ENCODE results near the gene TP63. TPM values are rescaled to one million over a fixed set of nuclear protein-coding genes. Genes with fewer than 3 reads are reported as not detected.

The TP63 gene
- total RNA-seq, 1 donor from 2014 or later: 5.8 TPM

DNA sequence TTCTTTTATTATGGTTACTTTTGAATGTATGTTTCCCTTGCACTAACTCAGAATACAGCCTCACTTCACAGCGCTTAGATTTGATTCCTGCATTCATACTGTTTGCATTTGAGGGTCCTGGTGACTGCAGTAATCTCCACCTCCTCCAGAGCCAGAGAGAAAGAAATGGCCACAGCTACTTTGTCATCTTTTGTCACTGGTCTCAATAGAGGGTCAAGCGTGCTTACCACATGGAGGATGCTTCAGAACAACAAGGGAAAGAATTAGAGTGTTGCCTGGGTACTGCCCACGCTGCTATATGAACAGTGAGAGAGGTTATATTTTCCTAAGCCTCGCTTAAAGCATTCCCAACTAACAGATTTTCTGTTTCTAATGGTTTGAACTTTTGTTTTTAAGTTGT is 190.1 kb downstream of the TP63 start:
- Mint-ChIP-seq H3K9me3 (no peaks in the 10 kb centered on the region), H3K4me1 (ENCODE audit: unreplicated experiment) (no peaks in the 10 kb centered on the region), H3K36me3 (no peaks in the 10 kb centered on the region), H3K27ac (peak overlapping the region; percentile 11), H3K27me3 (no peaks in the 10 kb centered on the region), H3K4me3 (no peak overlapping the region)
- TF ChIP-seq, protein P1, sequence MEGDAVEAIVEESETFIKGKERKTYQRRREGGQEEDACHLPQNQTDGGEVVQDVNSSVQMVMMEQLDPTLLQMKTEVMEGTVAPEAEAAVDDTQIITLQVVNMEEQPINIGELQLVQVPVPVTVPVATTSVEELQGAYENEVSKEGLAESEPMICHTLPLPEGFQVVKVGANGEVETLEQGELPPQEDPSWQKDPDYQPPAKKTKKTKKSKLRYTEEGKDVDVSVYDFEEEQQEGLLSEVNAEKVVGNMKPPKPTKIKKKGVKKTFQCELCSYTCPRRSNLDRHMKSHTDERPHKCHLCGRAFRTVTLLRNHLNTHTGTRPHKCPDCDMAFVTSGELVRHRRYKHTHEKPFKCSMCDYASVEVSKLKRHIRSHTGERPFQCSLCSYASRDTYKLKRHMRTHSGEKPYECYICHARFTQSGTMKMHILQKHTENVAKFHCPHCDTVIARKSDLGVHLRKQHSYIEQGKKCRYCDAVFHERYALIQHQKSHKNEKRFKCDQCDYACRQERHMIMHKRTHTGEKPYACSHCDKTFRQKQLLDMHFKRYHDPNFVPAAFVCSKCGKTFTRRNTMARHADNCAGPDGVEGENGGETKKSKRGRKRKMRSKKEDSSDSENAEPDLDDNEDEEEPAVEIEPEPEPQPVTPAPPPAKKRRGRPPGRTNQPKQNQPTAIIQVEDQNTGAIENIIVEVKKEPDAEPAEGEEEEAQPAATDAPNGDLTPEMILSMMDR (conservative IDR thresholded peaks at IDR 0.05): no peak
- DNase-seq (ENCODE audit: extremely low spot score, unreplicated experiment): no peak

DNA sequence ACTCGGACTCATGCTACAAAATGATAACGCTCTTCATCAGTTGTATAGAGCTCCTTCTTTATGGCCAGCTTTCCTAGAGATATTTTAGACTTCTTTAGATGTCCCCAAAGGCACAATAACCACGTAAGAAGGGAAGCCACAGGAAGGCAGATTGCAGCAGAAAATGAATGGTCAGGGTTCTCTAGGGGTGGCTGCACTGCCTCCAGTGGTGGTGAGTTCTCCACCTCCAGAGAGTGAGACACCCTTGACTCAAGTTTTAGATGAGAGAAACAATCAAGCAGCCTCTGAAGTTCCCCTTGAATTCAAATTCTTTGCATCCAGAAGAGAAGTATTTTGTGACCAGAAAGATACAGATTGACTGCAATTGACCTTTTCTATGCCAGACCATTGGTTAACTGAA is 191.5 kb downstream of the TP63 start:
- no peak for DNase-seq (ENCODE audit: extremely low spot score, unreplicated experiment)
- TF ChIP-seq, protein P1 (conservative IDR thresholded peaks at IDR 0.05): no peak
- Mint-ChIP-seq H3K9me3 (peaks cover 5% of the 10 kb centered on the region), H3K4me3 (no peak overlapping the region), H3K27me3 (no peaks in the 10 kb centered on the region), H3K27ac (no peak overlapping the region), H3K4me1 (ENCODE audit: unreplicated experiment) (no peaks in the 10 kb centered on the region), H3K36me3 (no peaks in the 10 kb centered on the region)

DNA sequence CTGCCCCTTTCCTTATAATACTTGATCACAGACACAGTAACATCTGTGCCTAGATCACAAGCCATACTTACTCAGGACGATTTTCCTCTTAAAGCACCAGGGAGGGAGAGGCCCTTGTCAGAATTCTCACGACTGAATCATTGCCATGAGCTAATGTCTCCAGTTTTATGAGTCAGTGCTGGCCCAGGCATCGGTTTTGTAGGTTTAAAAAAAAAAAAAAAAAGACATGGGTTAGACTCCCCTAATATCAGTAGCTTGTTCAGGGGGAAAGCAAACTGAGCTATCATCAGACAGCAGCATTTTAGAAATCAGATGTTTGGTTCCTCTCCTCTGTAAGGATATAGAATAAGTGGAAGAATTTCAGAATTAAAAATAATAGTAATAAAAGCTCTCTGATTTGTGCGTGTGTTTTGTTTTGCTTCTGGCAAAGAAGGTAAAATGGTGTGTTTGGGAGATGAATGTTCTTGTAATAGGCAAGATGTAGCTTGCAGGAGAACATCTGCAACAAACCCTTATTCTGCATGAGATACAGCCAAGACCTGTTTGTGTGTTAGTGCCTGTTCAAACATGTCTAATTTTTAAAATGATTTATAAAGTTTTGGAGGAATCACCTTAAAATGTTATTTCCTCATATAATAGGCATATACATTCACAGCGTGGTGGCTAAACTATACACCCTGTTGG is 193.6 kb downstream of the TP63 start:
- H3K27me3 Mint-ChIP-seq: no peaks in the 10 kb centered on the region
- H3K36me3 Mint-ChIP-seq: no peaks in the 10 kb centered on the region
- H3K4me1 Mint-ChIP-seq (ENCODE audit: unreplicated experiment): no peaks in the 10 kb centered on the region
- H3K27ac Mint-ChIP-seq: peak overlapping the region; percentile 79
- no peak for DNase-seq (ENCODE audit: extremely low spot score, unreplicated experiment)
- peaks cover 5% of the 10 kb centered on the region for H3K9me3 Mint-ChIP-seq
- TF ChIP-seq, protein P1 (conservative IDR thresholded peaks at IDR 0.05): no peak
- H3K4me3 Mint-ChIP-seq: no peak overlapping the region

DNA sequence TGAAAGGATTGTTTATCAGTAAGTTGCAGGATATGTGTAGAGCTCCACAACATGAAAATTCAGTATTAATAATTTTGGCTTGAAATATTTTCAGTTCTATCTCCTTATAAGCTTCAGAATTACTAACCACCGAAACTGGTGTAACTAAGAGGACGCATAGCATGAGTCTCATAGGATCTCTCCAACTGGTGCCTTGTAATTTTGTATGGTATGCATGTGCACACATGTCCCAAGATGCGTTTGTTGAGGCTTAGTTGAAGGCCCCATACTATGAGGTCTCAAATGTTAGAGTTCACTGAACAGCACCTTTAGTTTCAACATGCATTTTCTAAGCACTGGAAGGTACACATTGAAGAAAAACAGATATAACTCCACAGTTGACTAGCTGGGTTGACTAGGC is 195.4 kb downstream of the TP63 start:
- H3K36me3 Mint-ChIP-seq: no peaks in the 10 kb centered on the region
- no peak for DNase-seq (ENCODE audit: extremely low spot score, unreplicated experiment)
- H3K27me3 Mint-ChIP-seq: no peaks in the 10 kb centered on the region
- H3K9me3 Mint-ChIP-seq: peaks cover 5% of the 10 kb centered on the region
- no peaks in the 10 kb centered on the region for H3K4me1 Mint-ChIP-seq (ENCODE audit: unreplicated experiment)
- TF ChIP-seq, protein P1 (conservative IDR thresholded peaks at IDR 0.05): no peak
- H3K27ac Mint-ChIP-seq: no peak overlapping the region
- no peak overlapping the region for H3K4me3 Mint-ChIP-seq

DNA sequence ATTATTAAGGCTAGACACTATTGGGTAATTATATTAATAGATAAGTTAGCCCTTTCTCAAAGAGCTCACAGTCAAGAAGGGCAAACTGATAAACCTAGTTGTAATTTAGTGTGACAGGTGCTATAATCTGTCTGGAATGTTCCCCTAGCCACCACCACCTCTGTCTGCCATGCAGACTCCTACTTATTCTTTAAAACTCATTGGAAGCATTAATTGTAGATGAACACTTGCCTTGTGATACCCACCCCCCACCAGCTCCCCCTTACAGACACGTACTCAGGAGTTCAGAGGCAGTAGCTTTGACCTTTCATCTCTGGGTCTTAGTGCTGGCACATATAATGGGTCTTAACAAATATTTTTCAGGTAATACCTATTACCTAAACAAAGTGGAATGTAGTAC is 195.9 kb downstream of the TP63 start:
- no peak overlapping the region for H3K27ac Mint-ChIP-seq
- DNase-seq (ENCODE audit: extremely low spot score, unreplicated experiment): no peak
- no peaks in the 10 kb centered on the region for H3K36me3 Mint-ChIP-seq
- no peak overlapping the region for H3K4me3 Mint-ChIP-seq
- no peaks in the 10 kb centered on the region for H3K4me1 Mint-ChIP-seq (ENCODE audit: unreplicated experiment)
- H3K9me3 Mint-ChIP-seq: peaks cover 5% of the 10 kb centered on the region
- no peaks in the 10 kb centered on the region for H3K27me3 Mint-ChIP-seq
- TF ChIP-seq, protein P1 (conservative IDR thresholded peaks at IDR 0.05): no peak
